Neural progenitor cell (in vitro differentiated cells): ENCODE data around the gene LIMS2.

Experiments
- CTCF ChIP-seq: fragments of 200-600 bp; sonication (generic); IDR thresholded peaks from 2 replicates; pipeline ENCODE4 v1.5.1; 2017; ENCODE audit warnings: antibody characterized with exemption, mild to moderate bottlenecking
- EZH2 ChIP-seq: fragments of 200-600 bp; sonication (generic); IDR thresholded peaks from 2 replicates; pipeline ENCODE4 v1.6.1; 2017; ENCODE audit warnings: antibody characterized with exemption, mild to moderate bottlenecking, moderate library complexity

GRCh38 chr2:127644066-127645025 is 31.0 kb downstream of the LIMS2 start:
- peak; percentile 8 for TF ChIP-seq CTCF
- no peak for TF ChIP-seq EZH2
